DND-41 (cell line): ENCODE results near the gene LPIN1.

Experiments
- ATAC-seq: fragments of 200-7000 bp; cut with Tn5 transposase; 3 replicates; pipeline ENCODE4 v1.9.1; 2021; ENCODE audit warnings: low read depth; ENCODE audit not compliant: insufficient read depth
- DNase-seq: peaks from one replicate; pipeline ENCODE4 v3.0.0-alpha.2; 2020
- H2AFZ ChIP-seq: 2 replicates; pipeline ENCODE4 v1.6.0; 2012; ENCODE audit warnings: low read depth, low read length
- H3K27ac ChIP-seq: 2 replicates; pipeline ENCODE4 v1.5.1; 2012; ENCODE audit warnings: low read length, inconsistent platforms
- H3K27me3 ChIP-seq: fragments of 200-600 bp; sonication (generic); 2 replicates; pipeline ENCODE4 v1.6.0; 2012; ENCODE audit warnings: low read length, mild to moderate bottlenecking, inconsistent platforms; ENCODE audit not compliant: insufficient read depth, poor library complexity
- H3K36me3 ChIP-seq: 2 replicates; pipeline ENCODE4 v1.5.1; 2012; ENCODE audit warnings: low read length, inconsistent platforms; ENCODE audit not compliant: insufficient read depth
- H3K4me1 ChIP-seq: 2 replicates; pipeline ENCODE4 v1.5.1; 2012; ENCODE audit warnings: mild to moderate bottlenecking, low read length; ENCODE audit not compliant: insufficient read depth
- H3K4me2 ChIP-seq: 2 replicates; pipeline ENCODE4 v1.6.0; 2012; ENCODE audit warnings: mild to moderate bottlenecking, moderate library complexity, low read length, inconsistent platforms; ENCODE audit not compliant: insufficient read depth
- H3K4me3 ChIP-seq, 2 experiments: fragments of 200-600 bp in 1 of 2; shearing (Covaris generic) in 1 of 2; 2 replicates each; pipeline ENCODE4 v1.5.1; 2012 to 2016; ENCODE audit warnings: inconsistent platforms in 2 of 2, low read length in 2 of 2, mild to moderate bottlenecking in 2 of 2, low read depth in 1 of 2, moderate library complexity in 1 of 2
- H3K79me2 ChIP-seq: 2 replicates; pipeline ENCODE4 v1.6.0; 2012; ENCODE audit warnings: low read length, inconsistent platforms; ENCODE audit not compliant: insufficient read depth
- H3K9ac ChIP-seq: 2 replicates; pipeline ENCODE4 v1.6.0; 2012; ENCODE audit warnings: low read depth, mild to moderate bottlenecking, inconsistent platforms, low read length, moderate library complexity
- H3K9me3 ChIP-seq: 2 replicates; pipeline ENCODE4 v1.5.1; 2012; ENCODE audit warnings: low read length, moderate library complexity, mild to moderate bottlenecking, inconsistent platforms; ENCODE audit not compliant: insufficient read depth, severe bottlenecking
- H4K20me1 ChIP-seq: 2 replicates; pipeline ENCODE4 v1.6.0; 2012; ENCODE audit warnings: low read length; ENCODE audit not compliant: insufficient read depth
- CTCF ChIP-seq: IDR thresholded peaks from 2 replicates; pipeline ENCODE4 v1.5.1; 2012; ENCODE audit warnings: borderline replicate concordance, low read length, moderate library complexity, mild to moderate bottlenecking; ENCODE audit not compliant: poor library complexity, severe bottlenecking; ENCODE audit errors: extremely low read depth
- EZH2 ChIP-seq: IDR thresholded peaks from 3 replicates; pipeline ENCODE4 v1.6.1; 2012; ENCODE audit warnings: borderline replicate concordance, low read depth, mild to moderate bottlenecking, moderate library complexity, low read length, inconsistent platforms; ENCODE audit not compliant: severe bottlenecking

The LPIN1 gene

GRCh38 chr2:11875481-11875880 lies 129.0 kb downstream of the LPIN1 start:
- no peak for TF ChIP-seq EZH2
- Histone ChIP-seq H3K27me3 (no peaks in the 10 kb centered on the region), H3K79me2 (no peaks in the 10 kb centered on the region), H3K9ac (no peak overlapping the region), H3K36me3 (no peaks in the 10 kb centered on the region), H3K4me3 (no peak overlapping the region), H3K9me3 (no peaks in the 10 kb centered on the region), H2AFZ (no peak overlapping the region), H3K4me1 (peaks cover 25% of the 10 kb centered on the region), H4K20me1 (no peaks in the 10 kb centered on the region), H3K27ac (no peak overlapping the region), H3K4me2 (no peak overlapping the region)
- no peak for ATAC-seq
- DNase-seq = no peak

- Histone ChIP-seq H2AFZ (no peak overlapping the region), H3K4me1 (peaks cover 27% of the 10 kb centered on the region), H3K79me2 (no peaks in the 10 kb centered on the region), H3K9ac (no peak overlapping the region), H3K9me3 (no peaks in the 10 kb centered on the region), H3K27ac (no peak overlapping the region), H4K20me1 (no peaks in the 10 kb centered on the region), H3K36me3 (no peaks in the 10 kb centered on the region), H3K27me3 (no peaks in the 10 kb centered on the region), H3K4me2 (no peak overlapping the region), H3K4me3 (no peak overlapping the region)
- DNase-seq (peak; percentile 68), ATAC-seq (peak; percentile 84)
- no peak for TF ChIP-seq EZH2
- TF ChIP-seq CTCF = no peak
Observed at GRCh38 chr2:11876436-11876835, 130.0 kb downstream of the LPIN1 start.

- H3K4me3 ChIP-seq = no peak overlapping the region
- DNase-seq = no peak
- H2AFZ ChIP-seq = no peak overlapping the region
- TF ChIP-seq CTCF = no peak
- no peaks in the 10 kb centered on the region for H3K27me3 ChIP-seq
- no peak overlapping the region for H3K27ac ChIP-seq
- no peak for ATAC-seq
- no peak overlapping the region for H3K4me2 ChIP-seq
- no peaks in the 10 kb centered on the region for H3K79me2 ChIP-seq
- peaks cover 27% of the 10 kb centered on the region for H3K4me1 ChIP-seq
- H3K9me3 ChIP-seq = no peaks in the 10 kb centered on the region
- H3K36me3 ChIP-seq = no peaks in the 10 kb centered on the region
- H4K20me1 ChIP-seq = no peaks in the 10 kb centered on the region
- no peak overlapping the region for H3K9ac ChIP-seq
Observed at GRCh38 chr2:11876889-11877288, 130.5 kb downstream of the LPIN1 start.
